ENCODE measurements around the gene CHID1.
A peak's percentile ranks its signal among the peaks of the same experiment; 100 is the strongest.

The CHID1 gene

GRCh38 chr11:819129-819931 is 91.3 kb downstream of the CHID1 start:
- peak; percentile 91 for DNase-seq

- no peak for DNase-seq
These were observed 92.0 kb downstream of the CHID1 start, which contains the start of gene PNPLA2 for GRCh38 chr11:818396-819128. Gene PNPLA2, plus strand, starts transcription at chr11:818914. Its CDS starts 805 bp downstream, at chr11:819719.

Data from activated CD4-positive, alpha-beta T cell treated with anti-CD3 and anti-CD28 coated beads, Interleukin-2, amount 50 U/mL, for 16 hours (primary cell).